K562 (cell line): ENCODE data around the gene MYMX. TPM values are rescaled to one million over a fixed set of nuclear protein-coding genes. Genes with fewer than 3 reads are reported as not detected.

ENCODE experiments used
- ARHGAP35 ChIP-seq: fragments of 450-650 bp; IDR thresholded peaks from 2 replicates; pipeline ENCODE4 v1.6.1; 2018; ENCODE audit not compliant: partially characterized antibody
- CCNT2 ChIP-seq: IDR thresholded peaks from 2 replicates; pipeline ENCODE4 v1.6.1; 2011; ENCODE audit warnings: borderline replicate concordance, low read depth, mild to moderate bottlenecking, moderate library complexity, mixed read lengths, low read length; ENCODE audit not compliant: insufficient read length; ENCODE audit errors: extremely low read depth
- CGGBP1 ChIP-seq: fragments of 250-450 bp; sonication (Bioruptor Pico); IDR thresholded peaks from 2 replicates; pipeline ENCODE4 v1.9.0; 2021; ENCODE audit warnings: mild to moderate bottlenecking
- DDX20 ChIP-seq: fragments of 450-650 bp; IDR thresholded peaks from 2 replicates; pipeline ENCODE4 v1.6.1; 2016; ENCODE audit warnings: missing genetic modification characterization, low read depth, mild to moderate bottlenecking, missing compliant biosample characterization, moderate library complexity
- E2F4 ChIP-seq: sonication (generic); formaldehyde crosslinking; IDR thresholded peaks from 2 replicates; pipeline ENCODE4 v1.8.0; 2022; ENCODE audit warnings: mild to moderate bottlenecking, low read depth, missing genetic modification reagents
- FOXK1 ChIP-seq: sonication (generic); formaldehyde crosslinking; IDR thresholded peaks from 2 replicates; pipeline ENCODE4 v1.8.0; 2022; ENCODE audit warnings: missing genetic modification reagents, mild to moderate bottlenecking, borderline replicate concordance
- ID3 ChIP-seq, 2 experiments: fragments of 250-450 bp in 1 of 2; fragments of 450-650 bp in 1 of 2; sonication (Bioruptor Pico) in 1 of 2; IDR thresholded peaks; 2 replicates each; pipeline versions ENCODE4 v1.6.1 to v1.8.0; 2016 to 2021; ENCODE audit warnings: mild to moderate bottlenecking in 2 of 2, moderate library complexity in 2 of 2, missing compliant biosample characterization in 1 of 2, missing genetic modification characterization in 1 of 2
- MYBL2 ChIP-seq, 2 experiments: fragments of 450-650 bp in 1 of 2; sonication (generic) in 1 of 2; formaldehyde crosslinking in 1 of 2; IDR thresholded peaks; 2 replicates each; pipeline versions ENCODE4 v1.6.1 to v1.8.1; 2017 to 2022; ENCODE audit warnings: borderline replicate concordance in 1 of 2, inconsistent platforms in 1 of 2, low read depth in 1 of 2, mild to moderate bottlenecking in 1 of 2, missing genetic modification reagents in 1 of 2, moderate library complexity in 1 of 2
- POLR2AphosphoS5 ChIP-seq: IDR thresholded peaks from 2 replicates; pipeline ENCODE4 v1.6.1; 2011; ENCODE audit warnings: mild to moderate bottlenecking, low read depth, low read length, moderate library complexity; ENCODE audit not compliant: control insufficient read depth, insufficient read depth
- RBFOX2 ChIP-seq: fragments of 200-400 bp; formaldehyde crosslinking; IDR thresholded peaks from 2 replicates; pipeline ENCODE4 v1.6.1; 2017; ENCODE audit warnings: low read depth, mild to moderate bottlenecking, low read length, moderate library complexity
- SRSF3 ChIP-seq: fragments of 200-400 bp; formaldehyde crosslinking; IDR thresholded peaks from 2 replicates; pipeline ENCODE4 v1.6.1; 2016; ENCODE audit warnings: mild to moderate bottlenecking, low read length, moderate library complexity; ENCODE audit not compliant: insufficient read depth
- STAT5A ChIP-seq: IDR thresholded peaks from 2 replicates; pipeline ENCODE4 v1.6.1; 2012; ENCODE audit warnings: low read length, inconsistent platforms, borderline replicate concordance
- U2AF1 ChIP-seq: fragments of 200-400 bp; formaldehyde crosslinking; optimal IDR thresholded peaks from 2 replicates; pipeline ENCODE3; 2017; ENCODE audit warnings: mild to moderate bottlenecking, low read depth, low read length, moderate library complexity
- ZMIZ1 ChIP-seq, 2 experiments: fragments of 150-350 bp in 1 of 2; IDR thresholded peaks; 2 replicates each; pipeline ENCODE4 v1.6.1; 2012 to 2016; ENCODE audit warnings: low read depth in 2 of 2, low read length in 2 of 2, mild to moderate bottlenecking in 1 of 2, moderate library complexity in 1 of 2
- ZNF561 ChIP-seq: fragments of 450-650 bp; formaldehyde crosslinking; conservative IDR thresholded peaks from 2 replicates; pipeline ENCODE4 v1.4.0; 2020; ENCODE audit warnings: mild to moderate bottlenecking, moderate library complexity
- ZNF830 ChIP-seq: fragments of 250-450 bp; sonication (Bioruptor Pico); IDR thresholded peaks from 2 replicates; pipeline ENCODE4 v1.5.0; 2021; ENCODE audit warnings: mild to moderate bottlenecking
- polyA plus RNA-seq, 8 experiments: library from polyadenylated mRNA; depleted of rRNA in 4 of 8; stranded (reverse) in 5 of 8; unstranded in 3 of 8; fragments of >200 nt; fragmentation: Nextera tagmentation in 2 of 8; fragmentation: Illumina TruSeq in 1 of 8; extraction: Ambion mirVana in 2 of 8; extraction: Trizol in 1 of 8; gene quantifications; 2 replicates each; pipeline versions ENCODE4 v1.2.1 to v1.2.3, GENCODE V29; 2011 to 2014; ENCODE audit warnings: inconsistent platforms in 1 of 8, missing spikeins in 1 of 8
- total RNA-seq, 7 experiments: library from RNA; depleted of rRNA in 6 of 7; stranded (reverse); fragments of >200 nt in 6 of 7; fragmentation: Illumina TruSeq in 2 of 7; extraction: Trizol in 2 of 7; gene quantifications; 2 replicates each; pipeline versions ENCODE4 v1.2.1 to v1.2.3, GENCODE V29; 2011 to 2021; ENCODE audit warnings: low replicate concordance in 1 of 7

The MYMX gene
- total and polyA plus RNA-seq, 9 of the 15 experiments (the other 6 are each of a cell fraction or from before 2014, with no cell fraction given): 0.12 TPM; not detected in 8

- TF ChIP-seq ZNF561 (CRISPR knock-in tag) (no peak), RBFOX2 (0 out of 2 replicates have a peak, but pooled peaks have one; percentile 60), STAT5A (no peak), ARHGAP35 (no peak), U2AF1 (no peak), ZMIZ1 (IDR thresholded peaks at IDR 0.05; ENCODE audit: low read depth in 2 of 2, low read length in 2 of 2) (0 out of 4 replicates have a peak, but pooled peaks of 1 of the 2 experiments have one; percentile 24), ZNF830 (CRISPR knock-in tag) (no peak), MYBL2 (IDR thresholded peaks at IDR 0.05; ENCODE audit: low read depth) (no peak), MYBL2 (CRISPR knock-in tag; IDR thresholded peaks at IDR 0.05; ENCODE audit: borderline replicate concordance) (no peak), SRSF3 (no peak), DDX20 (tag) (no peak), ID3 (CRISPR knock-in tag; IDR thresholded peaks at IDR 0.05) (no peak), ID3 (tag; IDR thresholded peaks at IDR 0.05) (no peak), FOXK1 (CRISPR knock-in tag) (peak; percentile 34; the same call in 1 of the 2 replicates), CGGBP1 (CRISPR knock-in tag) (no peak), E2F4 (CRISPR knock-in tag) (no peak), POLR2AphosphoS5 (peak; percentile 65), CCNT2 (peak; percentile 29)
These were observed 34.0 kb downstream of the MYMX start (continued) for GRCh38 chr6:44250718-44251123.
